Stimulated activated CD8-positive, alpha-beta memory T cell treated with anti-CD3 and anti-CD28 coated beads, Interleukin-4, amount 100 ng/mL, for 24 hours (primary cell): ENCODE results near the gene RNF2.

ENCODE experiments used
- DNase-seq: peaks from one replicate; pipeline ENCODE4 v3.0.0-alpha.2; 2020; ENCODE audit warnings: low read depth

Gene RNF2

GRCh38 chr1:185096531-185096930 lies 51.2 kb downstream of the RNF2 start:
- DNase-seq, result no peak

- DNase-seq, result no peak
Observed at GRCh38 chr1:185104083-185104482, 58.7 kb downstream of the RNF2 start.

- no peak for DNase-seq
Observed at GRCh38 chr1:185105121-185105520, 59.8 kb downstream of the RNF2 start.

- DNase-seq, result no peak
Observed at GRCh38 chr1:185108321-185108720, 63.0 kb downstream of the RNF2 start.

GRCh38 chr1:185110145-185110544 lies 64.8 kb downstream of the RNF2 start:
- no peak for DNase-seq

- DNase-seq, result no peak
Observed at GRCh38 chr1:185111873-185112272, 66.5 kb downstream of the RNF2 start.

GRCh38 chr1:185112356-185112755 lies 67.0 kb downstream of the RNF2 start:
- no peak for DNase-seq

- DNase-seq, result no peak
Observed at GRCh38 chr1:185129708-185130107, 84.3 kb downstream of the RNF2 start.

- no peak for DNase-seq
Observed at GRCh38 chr1:185132534-185132933, 87.2 kb downstream of the RNF2 start.

- no peak for DNase-seq
Observed at GRCh38 chr1:185137896-185138545, 92.7 kb downstream of the RNF2 start.

- no peak for DNase-seq
Observed at GRCh38 chr1:185139246-185139645, 93.9 kb downstream of the RNF2 start.

- no peak for DNase-seq
Observed at GRCh38 chr1:185144233-185144632, 98.9 kb downstream of the RNF2 start.

- DNase-seq, result no peak
Observed at GRCh38 chr1:185151215-185151614, 105.9 kb downstream of the RNF2 start.
